Lung (tissue), 12 donors: ENCODE data around the gene TRPM5. TPM values are rescaled to one million over a fixed set of nuclear protein-coding genes. Genes with fewer than 3 reads are reported as not detected.

Source experiments
- ATAC-seq: fragments of 200-7000 bp; cut with Tn5 transposase; one replicate; pipeline ENCODE4 v1.9.1; 2020; ENCODE audit warnings: moderate number of reproducible peaks; ENCODE audit not compliant: insufficient read depth, low FRiP score
- DNase-seq, 3 donors: peaks; one replicate each; pipeline ENCODE4 v3.0.0-alpha.2; 2013 to 2017
- H3K27ac ChIP-seq, 2 donors: one replicate each; pipeline ENCODE4 v1.5.1; 2013; ENCODE audit warnings: mild to moderate bottlenecking in 2 of 2, moderate library complexity in 2 of 2, control low read depth in 1 of 2, inconsistent platforms in 1 of 2, low read depth in 1 of 2, low read length in 1 of 2
- H3K27me3 ChIP-seq, 3 donors: one replicate each; pipeline ENCODE4 v1.5.1; 2013; ENCODE audit warnings: low read length in 2 of 3; ENCODE audit not compliant: control insufficient read depth in 3 of 3, insufficient read depth in 3 of 3
- H3K36me3 ChIP-seq, 4 donors: one replicate each; pipeline ENCODE4 v1.5.1; 2013; ENCODE audit warnings: low read length in 4 of 4, mild to moderate bottlenecking in 1 of 4, moderate library complexity in 1 of 4; ENCODE audit not compliant: control insufficient read depth in 4 of 4, insufficient read depth in 4 of 4
- H3K4me1 ChIP-seq, 5 donors: one replicate each; pipeline ENCODE4 v1.5.1; 2013; ENCODE audit warnings: low read length in 5 of 5, mild to moderate bottlenecking in 2 of 5, moderate library complexity in 1 of 5; ENCODE audit not compliant: control insufficient read depth in 5 of 5, insufficient read depth in 5 of 5
- H3K4me3 ChIP-seq: one replicate; pipeline ENCODE4 v1.5.1; 2013; ENCODE audit warnings: mild to moderate bottlenecking, control low read depth, moderate library complexity
- H3K9ac ChIP-seq, 2 donors: one replicate each; pipeline ENCODE4 v1.5.1; 2013; ENCODE audit warnings: low read length in 2 of 2, control low read depth in 1 of 2; ENCODE audit not compliant: insufficient read depth in 1 of 2
- H3K9me3 ChIP-seq, 4 donors: one replicate each; pipeline ENCODE4 v1.5.1; 2013; ENCODE audit warnings: low read length in 3 of 4, mild to moderate bottlenecking in 1 of 4, moderate library complexity in 1 of 4; ENCODE audit not compliant: control insufficient read depth in 4 of 4, insufficient read depth in 3 of 4
- WGBS, 2 donors: extraction: QIAGEN DNeasy Blood & Tissue Kit; methylation state at CpG; one replicate each; pipeline ENCODE4 v1.1.7; 2013; 5-methylcytosine and 5-hydroxymethylcytosine counted together
- polyA plus RNA-seq, 2 donors: library from polyadenylated mRNA; stranded (reverse); fragments of 200-250 nt; gene quantifications; one replicate each; pipeline ENCODE4 v1.2.1, GENCODE V29; 2013
- total RNA-seq, 2 donors: library from RNA; depleted of rRNA in 1 of 2; stranded (reverse); fragments of >200 nt in 1 of 2; gene quantifications; one replicate each; pipeline ENCODE4 v1.2.1, GENCODE V29; 2014 to 2021
- TF ChIP-seq, protein P1 (sequence below): IDR thresholded peaks from 2 replicates; pipeline ENCODE4 v1.5.1; 2012; ENCODE audit warnings: mild to moderate bottlenecking; ENCODE audit errors: control extremely low read depth, extremely low read depth
- donor health status: control.
- donor health status: control.
- donor health status: Bipolar disorder and iron deficiency.
- donor health status: healthy.
- donor health status: DM: yes; HTN: yes; CAD: no.

Gene TRPM5
- total and polyA plus RNA-seq, 4 donors: 0.02 to 0.20 (median 0.11) TPM

DNA sequence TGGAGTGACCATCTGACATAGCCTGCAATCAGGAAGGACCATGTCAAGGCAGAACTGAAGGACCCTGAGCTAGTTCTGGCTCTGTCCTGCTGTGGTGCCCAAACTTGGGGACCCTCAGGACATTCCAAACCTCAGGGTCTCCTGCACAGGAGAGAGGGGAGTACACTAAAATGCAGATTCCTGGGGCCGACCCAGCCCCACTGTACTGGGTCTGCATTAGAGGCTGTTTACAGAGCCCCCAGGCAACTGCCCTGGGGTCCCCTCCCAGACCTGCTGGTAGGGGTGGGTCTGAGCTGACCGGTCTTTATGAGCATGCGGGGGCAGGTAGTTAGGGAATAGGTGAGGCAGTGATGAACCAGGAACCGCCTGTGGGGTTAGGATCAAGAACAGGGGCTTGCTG is 6.8 kb downstream of the TRPM5 start:
- Histone ChIP-seq H3K4me3 (no peak overlapping the region), H3K27me3 (peaks cover 0 to 2% (median 0%) of the 10 kb centered on the region in 3 donors), H3K9me3 (peaks cover 0 to 5% (median 0%) of the 10 kb centered on the region in 4 donors), H3K27ac (no peak overlapping the region), H3K4me1 (no peaks in the 10 kb centered on the region), H3K9ac (no peak overlapping the region), H3K36me3 (no peaks in the 10 kb centered on the region)
- WGBS, 2 donors: 87 to 96% methylated on average over 4 of the region's 4 CpGs
- ATAC-seq (no peak), DNase-seq (no peak)
- TF ChIP-seq, protein P1, sequence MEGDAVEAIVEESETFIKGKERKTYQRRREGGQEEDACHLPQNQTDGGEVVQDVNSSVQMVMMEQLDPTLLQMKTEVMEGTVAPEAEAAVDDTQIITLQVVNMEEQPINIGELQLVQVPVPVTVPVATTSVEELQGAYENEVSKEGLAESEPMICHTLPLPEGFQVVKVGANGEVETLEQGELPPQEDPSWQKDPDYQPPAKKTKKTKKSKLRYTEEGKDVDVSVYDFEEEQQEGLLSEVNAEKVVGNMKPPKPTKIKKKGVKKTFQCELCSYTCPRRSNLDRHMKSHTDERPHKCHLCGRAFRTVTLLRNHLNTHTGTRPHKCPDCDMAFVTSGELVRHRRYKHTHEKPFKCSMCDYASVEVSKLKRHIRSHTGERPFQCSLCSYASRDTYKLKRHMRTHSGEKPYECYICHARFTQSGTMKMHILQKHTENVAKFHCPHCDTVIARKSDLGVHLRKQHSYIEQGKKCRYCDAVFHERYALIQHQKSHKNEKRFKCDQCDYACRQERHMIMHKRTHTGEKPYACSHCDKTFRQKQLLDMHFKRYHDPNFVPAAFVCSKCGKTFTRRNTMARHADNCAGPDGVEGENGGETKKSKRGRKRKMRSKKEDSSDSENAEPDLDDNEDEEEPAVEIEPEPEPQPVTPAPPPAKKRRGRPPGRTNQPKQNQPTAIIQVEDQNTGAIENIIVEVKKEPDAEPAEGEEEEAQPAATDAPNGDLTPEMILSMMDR: no peak

DNA sequence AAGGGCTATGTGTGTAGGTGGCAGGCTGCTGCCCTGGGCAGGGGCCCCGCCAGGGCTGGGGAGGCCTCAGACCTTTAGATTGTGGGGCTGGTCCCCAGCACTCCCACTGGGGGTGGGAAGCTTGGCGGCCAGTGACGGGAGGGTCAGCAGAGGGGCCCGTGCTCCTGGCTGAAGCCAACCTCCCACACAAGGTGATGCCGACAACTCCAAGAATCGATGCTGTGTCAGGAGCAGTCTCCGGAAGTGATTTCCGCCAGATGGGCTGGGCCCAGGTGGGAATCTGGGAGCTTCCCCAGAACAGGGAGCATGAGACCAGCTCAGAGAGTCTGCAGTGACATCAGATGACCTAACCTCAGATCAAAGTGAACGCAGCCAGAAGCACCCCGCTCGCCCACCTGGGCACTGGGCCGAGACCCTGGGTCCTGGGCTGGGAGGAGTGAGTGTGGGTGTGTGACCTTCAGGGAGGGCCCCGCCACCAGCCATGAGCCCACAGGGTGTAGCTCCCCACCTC is 7.7 kb downstream of the TRPM5 start:
- 92 to 94% methylated on average over 13 of the region's 13 CpGs for WGBS, 2 donors
- H3K27me3 ChIP-seq: no peaks in the 10 kb centered on the region
- H3K4me1 ChIP-seq: no peaks in the 10 kb centered on the region
- no peaks in the 10 kb centered on the region for H3K36me3 ChIP-seq
- no peak overlapping the region for H3K4me3 ChIP-seq
- peaks cover 0 to 5% (median 0%) of the 10 kb centered on the region in 4 donors for H3K9me3 ChIP-seq
- H3K27ac ChIP-seq: no peak overlapping the region
- DNase-seq: no peak
- ATAC-seq: no peak
- TF ChIP-seq, protein P1: no peak
- H3K9ac ChIP-seq: no peak overlapping the region

DNA sequence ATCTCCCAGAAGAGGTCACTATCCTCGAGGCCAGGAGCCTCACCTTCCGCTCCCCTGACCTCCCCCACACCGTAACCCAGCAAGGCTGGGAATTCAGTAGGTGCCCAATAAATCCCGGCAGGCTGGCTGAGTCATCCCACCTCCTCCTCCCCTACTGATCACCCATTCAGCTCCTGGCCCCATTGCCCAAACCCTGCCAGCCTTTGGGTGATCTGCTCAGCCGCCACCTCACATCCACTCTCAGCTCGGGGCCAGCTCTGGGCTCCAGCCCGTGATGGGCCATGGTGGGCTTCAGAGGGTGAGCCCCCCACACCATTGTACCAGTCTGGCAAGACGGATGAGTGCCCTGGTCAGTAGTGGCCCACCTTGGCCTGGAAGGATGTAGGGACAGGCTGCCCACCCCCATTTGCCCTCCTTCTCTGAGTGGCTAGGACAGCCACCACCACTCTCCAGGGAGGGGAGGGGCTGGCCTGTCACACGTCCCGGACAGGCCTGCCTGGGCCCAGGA is 8.2 kb downstream of the TRPM5 start:
- peaks cover 0 to 5% (median 0%) of the 10 kb centered on the region in 4 donors for H3K9me3 ChIP-seq
- H3K4me3 ChIP-seq: no peak overlapping the region
- no peak for ATAC-seq
- no peak overlapping the region for H3K9ac ChIP-seq
- no peaks in the 10 kb centered on the region for H3K4me1 ChIP-seq
- TF ChIP-seq, protein P1: no peak
- WGBS, 2 donors: 82 to 87% methylated on average over 10 of the region's 10 CpGs
- no peak overlapping the region for H3K27ac ChIP-seq
- no peaks in the 10 kb centered on the region for H3K36me3 ChIP-seq
- no peak for DNase-seq
- H3K27me3 ChIP-seq: no peaks in the 10 kb centered on the region
